Activated T-cell treated with anti-CD3 and anti-CD28 coated beads, Interleukin-2, amount 50 U/mL, for 48 hours (primary cell): ENCODE measurements around the gene PALLD.

Experiments used
- DNase-seq, 2 experiments: peaks; one replicate each; pipeline ENCODE4 v3.0.0-alpha.2; 2020

Gene PALLD

DNA sequence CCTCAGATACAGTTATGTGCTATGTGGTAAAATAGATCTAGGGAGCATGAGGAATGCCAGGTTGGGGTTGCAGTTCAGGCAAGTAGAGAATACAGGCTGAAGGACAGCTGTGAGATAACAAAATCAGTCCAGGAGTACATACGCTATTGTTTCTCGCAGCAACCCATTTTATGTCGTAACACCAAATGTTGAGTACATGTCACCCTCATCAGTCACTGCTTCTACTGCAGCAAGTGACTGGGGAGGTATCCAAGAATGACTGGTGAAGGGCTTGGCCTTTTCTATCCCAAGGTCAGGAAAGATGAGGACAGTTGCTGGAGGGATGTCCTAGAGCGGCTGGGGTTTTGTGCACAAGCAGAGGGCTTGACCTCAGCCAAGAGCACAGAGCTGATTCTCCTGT is 341.1 kb downstream of the PALLD start:
- DNase-seq, result no peak

DNA sequence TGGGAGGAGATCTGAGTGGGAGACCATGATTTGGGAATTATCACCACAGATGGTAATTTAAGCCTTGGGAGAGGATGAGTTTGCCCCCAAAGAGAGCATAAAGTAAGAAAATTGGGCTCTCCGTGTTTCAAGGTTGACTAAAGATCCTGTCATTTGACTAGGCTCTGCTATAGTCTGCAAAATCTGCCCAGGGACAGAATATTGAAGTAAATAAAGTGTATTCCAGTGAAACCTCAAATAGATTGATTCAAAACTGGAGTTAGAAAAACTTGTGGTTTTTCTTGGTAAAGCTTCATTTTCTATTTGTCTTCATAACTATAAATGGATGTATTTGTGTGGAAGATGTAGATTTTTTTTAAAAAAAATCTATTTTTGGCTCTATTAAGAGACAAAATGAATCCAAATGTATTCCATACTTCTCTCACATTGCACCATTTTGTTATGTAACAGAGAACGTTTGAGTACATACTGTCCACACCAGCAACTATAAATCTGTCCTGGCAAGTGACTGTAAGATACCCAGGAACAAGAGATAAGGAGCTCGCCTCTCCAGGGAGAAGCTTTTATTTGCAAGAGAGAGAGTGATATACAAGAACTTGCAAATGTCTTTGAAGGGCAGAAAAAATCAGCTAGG is 343.0 kb downstream of the PALLD start:
- DNase-seq, result no peak

GRCh38 chr4:168840392-168840763 is 343.5 kb downstream of the PALLD start:
- DNase-seq, result no peak

DNA sequence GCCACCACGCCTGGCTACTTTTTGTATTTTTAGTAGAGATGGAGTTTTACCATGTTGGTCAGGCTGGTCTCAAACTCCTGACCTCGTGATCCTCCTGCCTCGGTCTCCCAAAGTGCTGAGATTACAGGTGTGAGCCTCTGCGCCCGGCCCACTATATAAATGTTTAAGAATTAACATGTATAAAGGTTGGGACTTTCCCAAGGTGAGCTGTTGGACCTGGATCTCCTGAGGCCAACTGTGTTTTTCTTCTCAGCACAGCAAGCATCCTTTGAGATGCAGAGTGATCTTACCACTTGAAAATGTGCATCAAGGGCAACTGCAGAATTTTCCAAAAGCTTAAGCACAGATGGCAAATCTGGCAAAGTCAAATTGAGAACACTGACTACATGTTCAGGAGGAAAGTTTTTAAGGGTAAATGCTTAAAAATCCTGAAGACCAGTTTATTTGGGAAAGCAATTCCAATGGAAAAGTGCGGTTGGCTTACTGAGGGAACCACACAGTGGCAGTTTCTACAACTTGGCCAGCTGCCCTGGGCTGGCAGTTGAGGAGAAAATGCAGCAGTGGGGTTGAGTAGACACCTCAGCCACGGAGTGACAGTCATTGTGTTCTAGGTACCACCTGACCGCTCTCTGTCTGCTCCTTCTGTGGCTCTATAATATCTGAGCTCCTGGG is 344.3 kb downstream of the PALLD start:
- DNase-seq, result no peak

DNA sequence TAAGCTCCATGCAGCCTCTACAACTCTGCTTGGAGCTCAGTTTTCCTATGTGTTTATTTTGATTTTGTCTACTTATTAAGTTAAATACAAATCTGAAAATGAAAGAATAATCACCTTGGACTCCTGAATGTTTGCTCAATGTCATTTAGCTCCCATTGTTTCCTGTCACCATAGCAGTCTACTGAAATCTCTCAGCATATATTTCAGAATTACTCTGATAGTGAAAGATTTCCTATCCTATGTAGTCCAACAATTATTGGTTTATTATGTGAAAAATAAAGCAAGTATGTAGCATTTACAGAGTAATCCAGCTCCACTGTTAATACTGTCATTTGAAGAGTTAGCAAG is 344.8 kb downstream of the PALLD start:
- no peak for DNase-seq

DNA sequence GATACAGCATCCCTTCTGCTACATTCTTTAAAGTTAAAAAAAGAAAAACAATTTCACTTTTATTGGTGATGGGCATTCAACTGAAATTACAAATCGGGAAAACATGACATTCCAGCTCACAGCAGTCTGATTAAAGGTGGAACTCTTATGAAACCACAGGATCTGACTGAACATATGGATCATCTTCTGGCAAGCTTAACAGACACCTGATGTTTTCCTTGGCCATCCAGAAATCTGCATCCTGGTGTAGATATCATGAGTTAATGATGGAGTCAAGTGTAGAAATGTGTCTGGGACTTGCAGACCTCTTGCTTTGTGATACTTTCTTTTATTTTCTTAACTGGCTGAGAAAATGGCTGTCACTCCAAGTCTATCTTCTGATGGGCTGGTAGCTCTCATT is 345.3 kb downstream of the PALLD start:
- DNase-seq, result no peak

DNA sequence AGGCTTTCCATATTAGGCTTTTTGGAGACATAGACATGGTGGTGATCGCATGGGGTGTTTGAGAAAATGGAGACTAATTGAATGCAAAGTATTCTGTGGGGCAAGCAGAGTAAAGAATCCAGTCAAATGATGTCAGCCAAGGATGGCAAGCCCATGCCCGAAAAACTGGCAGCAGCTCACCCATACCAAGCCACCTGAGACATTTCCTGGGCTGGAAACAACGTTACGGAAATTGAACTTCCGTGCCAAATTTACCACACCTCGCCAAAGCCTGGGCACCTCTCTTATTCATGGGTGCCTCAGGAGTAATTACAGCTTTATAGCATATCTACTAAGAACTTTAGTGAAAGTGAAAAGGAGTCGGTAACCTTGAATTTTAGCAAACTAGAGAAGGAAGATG is 346.8 kb downstream of the PALLD start:
- no peak for DNase-seq

GRCh38 chr4:168844353-168845049 is 347.6 kb downstream of the PALLD start:
- DNase-seq, result no peak

GRCh38 chr4:168845897-168846296 is 349.0 kb downstream of the PALLD start:
- no peak for DNase-seq

DNA sequence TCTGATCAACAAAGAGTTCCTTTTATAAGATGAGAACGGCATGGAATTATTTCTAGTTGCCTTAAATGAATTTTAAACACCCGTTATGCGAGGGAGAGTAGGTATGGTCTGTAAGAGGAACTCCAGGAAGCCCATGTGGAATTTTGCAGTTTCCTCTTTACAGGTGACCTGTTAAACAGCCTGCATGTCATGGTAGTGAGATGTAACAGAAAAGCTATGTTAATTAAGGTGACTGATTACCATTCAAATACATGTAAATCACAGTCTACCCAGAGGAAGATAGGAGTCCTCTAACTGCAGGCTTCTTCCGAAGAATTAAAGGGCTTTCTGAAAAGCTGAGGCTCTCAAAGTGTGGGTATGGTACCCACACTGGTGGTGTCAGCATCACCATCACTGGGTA is 349.6 kb downstream of the PALLD start:
- DNase-seq, result no peak

DNA sequence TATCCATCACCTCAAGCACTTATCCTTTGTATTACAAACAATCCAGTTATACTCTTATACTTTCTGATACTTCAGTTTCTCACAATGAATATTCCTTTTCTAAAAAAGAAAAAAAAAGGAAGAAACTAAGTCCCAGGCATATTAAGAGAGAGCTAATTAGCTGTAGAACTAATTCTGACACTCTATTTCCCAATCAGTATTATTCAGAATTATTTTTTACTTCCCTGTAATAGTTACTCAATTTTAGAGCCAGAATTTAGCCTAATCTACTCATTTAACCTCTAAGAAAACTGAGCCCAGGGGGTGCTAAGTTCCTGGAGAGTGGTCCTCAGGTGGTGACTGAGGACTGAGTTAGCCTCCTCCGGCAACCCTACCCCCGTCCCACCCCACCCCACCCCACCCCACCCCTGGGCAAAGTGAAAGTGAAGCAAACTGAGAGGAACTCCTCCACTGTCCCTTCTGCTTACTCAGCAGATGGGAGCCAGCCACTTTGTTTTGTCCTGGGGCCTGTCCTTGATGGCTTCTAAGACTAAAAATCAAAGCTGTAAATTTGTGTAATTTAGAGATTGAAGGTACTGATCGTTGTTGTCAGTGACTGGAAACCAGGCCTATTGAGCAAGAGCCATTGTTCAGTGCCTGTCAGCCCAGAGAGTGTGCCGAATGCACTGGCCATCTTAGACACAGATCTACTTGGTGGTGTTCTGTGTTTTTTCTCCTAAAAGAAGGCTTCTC is 351.1 kb downstream of the PALLD start:
- no peak for DNase-seq

DNA sequence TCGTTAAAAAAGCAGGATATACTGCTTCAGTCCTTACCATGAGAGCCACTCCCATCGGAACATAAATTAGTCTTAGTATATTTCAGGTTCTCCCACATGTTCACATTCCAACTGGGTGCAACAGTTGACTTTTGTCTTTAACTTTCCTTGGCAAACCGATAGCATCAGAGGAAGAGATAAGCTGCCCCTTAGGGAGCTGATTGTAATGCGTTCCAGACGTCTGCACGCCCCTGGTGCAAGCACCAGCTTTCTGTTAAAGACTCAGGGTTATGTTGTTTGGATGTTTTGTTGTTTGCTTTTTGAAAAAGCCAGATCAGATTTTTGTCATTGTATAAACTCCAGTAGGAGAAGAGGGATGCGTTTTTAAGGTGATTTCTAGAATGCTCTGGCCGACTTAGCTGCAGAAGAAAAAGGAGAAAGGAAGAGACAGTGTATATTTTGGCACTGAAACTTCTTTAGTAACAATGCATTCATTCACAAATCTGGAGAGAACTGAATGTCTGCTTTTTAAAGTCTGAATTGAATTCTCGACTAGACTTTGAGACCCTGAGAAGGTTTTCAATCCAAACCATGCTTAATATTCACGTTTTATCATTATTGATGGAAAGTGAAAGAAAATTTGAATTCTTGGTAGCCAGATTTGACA is 352.3 kb downstream of the PALLD start:
- DNase-seq, result no peak

DNA sequence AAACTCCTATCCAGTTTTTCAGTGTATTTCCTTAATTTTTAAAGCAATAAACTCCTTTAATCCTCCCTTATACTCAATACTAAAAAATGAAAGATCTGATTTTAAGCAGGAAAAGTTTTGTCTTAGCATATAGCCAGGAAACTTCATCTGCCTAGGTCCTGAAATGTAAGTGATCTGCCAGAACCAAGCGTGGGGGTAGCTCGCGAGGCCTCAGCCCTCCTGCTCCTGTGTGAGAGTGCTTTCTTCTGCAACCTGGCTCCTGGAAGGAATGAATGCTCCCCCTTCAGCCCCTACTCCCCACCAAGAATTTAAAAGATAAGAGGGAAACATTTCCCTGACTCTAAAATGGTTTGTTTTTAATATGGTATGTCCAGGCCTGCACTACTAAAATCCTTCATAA is 353.1 kb downstream of the PALLD start:
- no peak for DNase-seq

GRCh38 chr4:168852387-168852786 is 355.5 kb downstream of the PALLD start:
- no peak for DNase-seq

- DNase-seq, result no peak
Observed at GRCh38 chr4:168852933-168853713, 356.3 kb downstream of the PALLD start.

DNA sequence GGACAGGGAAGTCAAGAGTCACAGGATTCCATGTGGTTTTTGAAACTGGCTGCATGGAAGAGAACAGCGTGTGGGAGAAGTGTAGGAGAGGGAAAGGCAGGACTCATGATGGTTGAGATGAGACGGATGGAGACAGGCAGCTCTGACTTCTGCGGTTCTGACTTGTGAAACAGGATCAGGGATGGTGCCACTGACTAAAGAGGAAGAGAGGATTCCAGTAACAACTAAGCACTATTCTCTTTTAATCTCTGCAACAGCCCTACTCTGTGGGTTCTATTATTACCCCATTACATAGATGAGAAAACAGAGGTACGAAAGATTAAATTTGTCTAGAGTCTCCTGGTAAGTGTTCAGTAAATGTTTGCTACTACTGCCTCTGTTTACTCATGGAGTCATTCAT is 356.9 kb downstream of the PALLD start:
- no peak for DNase-seq

GRCh38 chr4:168854350-168854921 is 357.6 kb downstream of the PALLD start:
- no peak for DNase-seq

DNA sequence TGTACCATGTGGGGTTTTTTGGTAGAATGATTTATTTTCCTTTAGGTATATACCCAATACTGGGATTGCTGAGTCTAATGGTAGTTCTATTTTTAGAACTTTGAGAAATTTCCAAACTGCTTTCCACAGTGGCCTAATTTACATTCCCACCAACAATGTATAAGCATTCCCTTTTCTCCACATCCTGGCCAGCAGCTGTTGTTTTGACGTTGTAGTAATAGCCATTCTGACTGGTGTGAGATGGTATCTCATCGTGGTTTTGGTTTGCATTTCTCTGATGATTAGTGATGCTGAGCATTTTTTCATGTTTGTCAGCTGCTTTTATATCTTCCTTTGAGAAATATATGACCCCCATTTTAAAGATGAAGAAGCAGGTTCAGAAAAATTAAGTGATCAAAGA is 359.5 kb downstream of the PALLD start:
- DNase-seq, result no peak

DNA sequence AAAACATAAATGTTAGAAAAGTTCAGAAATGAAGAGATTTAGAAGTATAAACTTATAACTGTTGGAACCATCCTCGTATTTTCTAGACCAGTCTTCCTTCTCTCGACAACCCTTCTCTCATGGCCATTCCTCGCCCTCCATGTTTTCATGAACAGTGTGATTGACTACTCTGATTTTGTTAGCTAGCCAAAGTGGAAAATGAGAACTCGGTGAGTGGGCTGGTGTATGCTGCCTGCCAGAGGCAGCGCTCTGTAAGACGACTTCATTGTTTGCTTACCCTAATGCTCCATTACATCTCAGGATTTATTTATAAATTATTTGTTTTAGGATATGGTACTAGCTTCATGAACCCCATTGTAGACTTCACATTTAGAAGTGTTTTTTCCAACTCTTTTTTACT is 360.2 kb downstream of the PALLD start:
- DNase-seq, result no peak

DNA sequence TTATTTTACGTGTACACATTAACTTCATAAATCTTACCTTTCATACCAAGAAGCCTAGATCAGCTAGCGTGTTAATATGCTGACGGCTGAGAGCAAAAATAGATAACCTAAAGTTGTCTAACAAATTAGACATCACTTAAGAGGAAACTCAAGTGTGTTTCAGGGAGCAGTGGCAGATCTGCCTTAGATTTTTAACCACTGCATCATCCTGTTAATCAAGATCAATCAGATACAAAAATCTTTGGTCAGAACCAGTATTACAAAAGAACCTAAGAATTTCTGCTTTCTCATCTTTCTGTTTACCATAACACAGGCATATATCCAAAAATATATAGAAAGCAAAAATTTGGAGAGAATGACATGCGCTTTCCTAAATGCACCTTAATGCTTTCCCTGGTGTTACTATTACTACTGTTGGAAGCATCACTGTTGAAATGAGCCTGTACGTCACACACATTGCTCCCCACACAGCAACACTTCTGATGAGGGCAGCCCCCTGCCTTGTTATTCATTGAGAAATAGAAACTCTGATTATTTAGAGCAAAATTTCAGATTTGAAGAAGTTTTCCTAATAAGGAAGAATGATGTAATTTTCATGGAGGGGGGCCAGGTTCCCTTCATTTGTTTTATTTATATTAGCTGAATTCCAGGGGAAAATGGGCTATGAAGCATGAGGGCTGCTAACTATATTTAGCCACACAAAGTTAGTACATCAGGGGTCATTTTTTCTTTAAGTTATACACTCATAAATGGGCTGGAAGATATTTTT is 360.9 kb downstream of the PALLD start:
- DNase-seq, result no peak

GRCh38 chr4:168859100-168859499 is 362.2 kb downstream of the PALLD start:
- no peak for DNase-seq
